IMR-90 (cell line): ENCODE results near the gene SLIT3. TPM values are rescaled to one million over a fixed set of nuclear protein-coding genes. Genes with fewer than 3 reads are reported as not detected.

Source experiments
- ATAC-seq: fragments of 200-7000 bp; cut with Tn5 transposase; 2 replicates; pipeline ENCODE4 v1.9.1; 2020; ENCODE audit warnings: low read depth, mild to moderate bottlenecking, moderate library complexity
- BruUV-seq: library from RNA; stranded (reverse); fragments of 400-500 nt; replicated peaks from 2 replicates; lab custom pipeline; 2021; lab: Mats Ljungman, UMichigan
- CTCF ChIA-PET: fragments of 300-600 bp; formaldehyde crosslinking; extraction: SDS; loops from one replicate; lab custom pipeline; 2021; ENCODE audit warnings: antibody characterized with exemption; lab: Yijun Ruan, JAX
- POLR2A ChIA-PET: fragments of 300-600 bp; sonication (Branson Sonifier 250); formaldehyde crosslinking; loops from one replicate; lab custom pipeline; 2022; ENCODE audit warnings: antibody characterized with exemption; ENCODE audit not compliant: unreplicated experiment; lab: Charles Lee
- DNase-seq: peaks from one replicate; pipeline ENCODE4 v3.0.0; 2013
- H2AFZ ChIP-seq: replicated peaks from 2 replicates; pipeline ENCODE3; 2013; ENCODE audit warnings: low read length, mild to moderate bottlenecking; ENCODE audit not compliant: poor library complexity
- H2AK5ac ChIP-seq: 2 replicates; pipeline ENCODE4 v1.6.1; 2013; ENCODE audit warnings: low read depth, low read length, inconsistent platforms
- H2AK9ac ChIP-seq: replicated peaks from 2 replicates; pipeline ENCODE3; 2013; ENCODE audit warnings: mild to moderate bottlenecking, low read depth, low read length, moderate library complexity; ENCODE audit not compliant: poor library complexity
- H2BK120ac ChIP-seq: 2 replicates; pipeline ENCODE4 v1.6.1; 2013; ENCODE audit warnings: low read depth, low read length, inconsistent platforms
- H2BK15ac ChIP-seq: 3 replicates; pipeline ENCODE4 v1.6.1; 2013; ENCODE audit warnings: low read depth, low read length, inconsistent platforms
- H2BK20ac ChIP-seq: 2 replicates; pipeline ENCODE4 v1.6.1; 2013; ENCODE audit warnings: low read depth, mild to moderate bottlenecking, inconsistent platforms, low read length, moderate library complexity
- H2BK5ac ChIP-seq: 2 replicates; pipeline ENCODE4 v1.6.1; 2013; ENCODE audit warnings: mild to moderate bottlenecking, low read depth, low read length, inconsistent platforms; ENCODE audit not compliant: poor library complexity, severe bottlenecking
- H3K14ac ChIP-seq: replicated peaks from 2 replicates; pipeline ENCODE4 v1.6.1; 2013; ENCODE audit warnings: low read depth, low read length, inconsistent platforms
- H3K18ac ChIP-seq: 2 replicates; pipeline ENCODE4 v1.6.1; 2013; ENCODE audit warnings: low read depth, low read length, control low read depth
- H3K23ac ChIP-seq: 2 replicates; pipeline ENCODE4 v1.6.1; 2013; ENCODE audit warnings: low read depth, low read length, inconsistent platforms
- H3K27ac ChIP-seq: 2 replicates; pipeline ENCODE4 v1.5.1; 2013; ENCODE audit warnings: mild to moderate bottlenecking, control low read depth, low read length; ENCODE audit not compliant: insufficient read depth
- H3K27me3 ChIP-seq: 2 replicates; pipeline ENCODE4 v1.6.1; 2013; ENCODE audit warnings: low read length; ENCODE audit not compliant: control insufficient read depth, insufficient read depth
- H3K36me3 ChIP-seq: 2 replicates; pipeline ENCODE4 v1.6.1; 2013; ENCODE audit warnings: low read length, mixed read lengths; ENCODE audit not compliant: control insufficient read depth, insufficient read depth
- H3K4ac ChIP-seq: 2 replicates; pipeline ENCODE4 v1.6.1; 2013; ENCODE audit warnings: low read depth, low read length, inconsistent platforms
- H3K4me1 ChIP-seq: 2 replicates; pipeline ENCODE4 v1.6.1; 2013; ENCODE audit warnings: low read length, mixed read lengths; ENCODE audit not compliant: control insufficient read depth, insufficient read depth
- H3K4me2 ChIP-seq: 2 replicates; pipeline ENCODE4 v1.6.1; 2013; ENCODE audit warnings: low read depth, mild to moderate bottlenecking, control low read depth, low read length, moderate library complexity
- H3K4me3 ChIP-seq: 2 replicates; pipeline ENCODE4 v1.5.1; 2013; ENCODE audit warnings: low read depth, mild to moderate bottlenecking, control low read depth, low read length, moderate library complexity; ENCODE audit not compliant: insufficient read depth
- H3K56ac ChIP-seq: 2 replicates; pipeline ENCODE4 v1.6.1; 2013; ENCODE audit warnings: low read length, inconsistent platforms; ENCODE audit not compliant: insufficient read depth; ENCODE audit errors: extremely low read depth
- H3K79me1 ChIP-seq, 2 experiments: 2 replicates each; pipeline ENCODE4 v1.6.1; 2013; ENCODE audit warnings: low read length in 2 of 2, inconsistent platforms in 1 of 2, low read depth in 1 of 2
- H3K9ac ChIP-seq: 2 replicates; pipeline ENCODE4 v1.6.1; 2013; ENCODE audit warnings: low read depth, low read length, control low read depth
- H3K9me1 ChIP-seq: 2 replicates; pipeline ENCODE4 v1.6.1; 2013; ENCODE audit warnings: low read length, inconsistent platforms; ENCODE audit not compliant: insufficient read depth
- H3K9me3 ChIP-seq: 2 replicates; pipeline ENCODE4 v1.6.1; 2013; ENCODE audit warnings: low read length; ENCODE audit not compliant: control insufficient read depth, insufficient read depth
- H4K20me1 ChIP-seq: 2 replicates; pipeline ENCODE4 v1.6.1; 2013; ENCODE audit warnings: low read length, inconsistent platforms; ENCODE audit not compliant: insufficient read depth
- H4K5ac ChIP-seq: 2 replicates; pipeline ENCODE4 v1.6.1; 2013; ENCODE audit warnings: mild to moderate bottlenecking, low read depth, low read length, control low read depth
- H4K8ac ChIP-seq, 2 experiments: 2 replicates each; pipeline ENCODE4 v1.6.1; 2013; ENCODE audit warnings: low read depth in 2 of 2, low read length in 2 of 2, control low read depth in 1 of 2, inconsistent platforms in 1 of 2
- H4K91ac ChIP-seq: 2 replicates; pipeline ENCODE4 v1.6.1; 2013; ENCODE audit warnings: low read depth, low read length, inconsistent platforms; ENCODE audit not compliant: insufficient read depth
- CEBPB ChIP-seq: IDR thresholded peaks from 2 replicates; pipeline ENCODE4 v1.6.1; 2012; ENCODE audit warnings: low read depth, low read length, improper control_type of control experiment
- FOS ChIP-seq: fragments of 150-350 bp; IDR thresholded peaks from 2 replicates; pipeline ENCODE4 v1.6.1; 2016; ENCODE audit warnings: low read depth, low read length
- NFE2L2 ChIP-seq: fragments of 150-350 bp; IDR thresholded peaks from 2 replicates; pipeline ENCODE4 v1.6.1; 2016; ENCODE audit warnings: low read depth, mild to moderate bottlenecking, low read length
- RAD21 ChIP-seq: IDR thresholded peaks from 2 replicates; pipeline ENCODE4 v1.6.1; 2012; ENCODE audit warnings: low read length, improper control_type of control experiment
- RFX5 ChIP-seq: IDR thresholded peaks from 2 replicates; pipeline ENCODE4 v1.8.0; 2012; ENCODE audit warnings: low read depth, mild to moderate bottlenecking, low read length, moderate library complexity
- SMC3 ChIP-seq: fragments of 150-350 bp; IDR thresholded peaks from 2 replicates; pipeline ENCODE4 v1.6.1; 2016; ENCODE audit warnings: low read depth, mild to moderate bottlenecking, antibody characterized with exemption, low read length, moderate library complexity
- WGBS, 2 experiments: methylation state at CpG; one replicate each; pipeline versions ENCODE4 v1.1.5 to v1.1.7; 2013; ENCODE audit warnings: missing lambda C conversion rate in 2 of 2; ENCODE audit not compliant: insufficient read length in 1 of 2; ENCODE audit errors: extremely low coverage in 2 of 2; 5-methylcytosine and 5-hydroxymethylcytosine counted together
- dilution Hi-C: fragments of 300-500 bp; cut with HindIII; formaldehyde crosslinking; loops from one replicate; pipeline ENCODE4 v1.14.3; 2018; ENCODE audit warnings: low sequenced_read_pairs; ENCODE audit not compliant: unreplicated experiment
- in situ Hi-C: fragments of 300-500 bp; cut with MboI; formaldehyde crosslinking; loops from 3 replicates; pipeline ENCODE4 v1.14.3; 2019; ENCODE audit warnings: low sequenced_read_pairs, inconsistent platforms, mixed read lengths
- intact Hi-C: fragments of 100-400 bp; cut with micrococcal nuclease; formaldehyde crosslinking; loops from 2 replicates; pipeline ENCODE4 v1.10.0; 2022
- polyA plus RNA-seq, 3 experiments: library from polyadenylated mRNA; depleted of rRNA; stranded (reverse); fragments of >200 nt; gene quantifications; 2 replicates each; pipeline ENCODE4 v1.2.3, GENCODE V29; 2012; ENCODE audit warnings: low replicate concordance in 1 of 3
- total RNA-seq: library from RNA; depleted of rRNA; stranded (reverse); fragments of >200 nt; gene quantifications from 2 replicates; pipeline ENCODE4 v1.2.3, GENCODE V29; 2012

The SLIT3 gene
- total and polyA plus RNA-seq, 2 of the 4 experiments (the other 2 are of a cell fraction): 0.18 to 0.50 TPM

- no peak for DNase-seq
- CTCF ChIA-PET: interaction anchor here (0.7 kb wide), 1 partner anchor 381 kb away, joined by 3 read pairs; no protein-coding TSS in a partner anchor
- H3K27ac ChIP-seq: no peak overlapping the region
- H4K91ac ChIP-seq: no peak overlapping the region
- H3K9ac ChIP-seq: no peak overlapping the region
- in situ Hi-C loops: loop anchor here (10.0 to 25.0 kb wide), 2 partner anchors 628 to 886 kb away; partner anchors contain the start of gene SLIT3
- intact Hi-C loops: loop anchor here (5.0 kb wide), 1 partner anchor 409 kb away; no protein-coding TSS in a partner anchor
- no peaks in the 10 kb centered on the region for H3K9me3 ChIP-seq
- H3K23ac ChIP-seq: no peak overlapping the region
- no TSS peak for BruUV-seq
- no peak for ATAC-seq
- H4K5ac ChIP-seq: no peak overlapping the region
- dilution Hi-C loops: no loop called here
- no peak overlapping the region for H2AK9ac ChIP-seq
- H3K56ac ChIP-seq: no peak overlapping the region
- H3K4me1 ChIP-seq: no peaks in the 10 kb centered on the region
- no peak overlapping the region for H3K4me3 ChIP-seq
- H2BK20ac ChIP-seq: no peak overlapping the region
- no peaks in the 10 kb centered on the region for H3K79me1 ChIP-seq
- H3K9me1 ChIP-seq: no peaks in the 10 kb centered on the region
- H3K18ac ChIP-seq: no peak overlapping the region
- H2BK15ac ChIP-seq: no peak overlapping the region
- H3K14ac ChIP-seq: no peak overlapping the region
- H2AFZ ChIP-seq: no peak overlapping the region
- no peak overlapping the region for H3K4me2 ChIP-seq
- WGBS, 2 experiments: 86% methylated on average over 1 of the region's 4 CpGs; no CpG with 5 or more reads in 1 of the 2 experiments
- no peaks in the 10 kb centered on the region for H3K36me3 ChIP-seq
- no peaks in the 10 kb centered on the region; the same call in 1 of the 2 replicates for H3K27me3 ChIP-seq
- H4K20me1 ChIP-seq: no peaks in the 10 kb centered on the region
- no peak overlapping the region for H2AK5ac ChIP-seq
- no peak overlapping the region for H3K4ac ChIP-seq
- H4K8ac ChIP-seq: no peak overlapping the region
- no peak overlapping the region for H2BK120ac ChIP-seq
- TF ChIP-seq CEBPB (no peak), RAD21 (no peak), RFX5 (no peak), NFE2L2 (no peak), SMC3 (no peak), FOS (no peak)
- no peak overlapping the region for H2BK5ac ChIP-seq
- POLR2A ChIA-PET: no interaction called here
Measured at GRCh38 chr5:168676501-168676900, 624.4 kb downstream of the SLIT3 start.
